WTC11 (cell line): ENCODE results near the gene TAF3. TPM values are rescaled to one million over a fixed set of nuclear protein-coding genes. Genes with fewer than 3 reads are reported as not detected.

Experiments used
- ARID4B ChIP-seq: sonication (generic); formaldehyde crosslinking; IDR thresholded peaks from 2 replicates; pipeline ENCODE4 v1.8.0; 2023; ENCODE audit warnings: missing genetic modification reagents, mild to moderate bottlenecking, borderline replicate concordance
- CBFB ChIP-seq: sonication (generic); formaldehyde crosslinking; IDR thresholded peaks from 2 replicates; pipeline ENCODE4 v1.8.1; 2022; ENCODE audit warnings: mild to moderate bottlenecking, low read depth, missing genetic modification reagents
- CREB1 ChIP-seq: sonication (generic); formaldehyde crosslinking; IDR thresholded peaks from 2 replicates; pipeline ENCODE4 v1.8.0; 2023; ENCODE audit warnings: mild to moderate bottlenecking, missing genetic modification reagents
- CTCF ChIP-seq: fragments of 200-600 bp; IDR thresholded peaks from 2 replicates; pipeline ENCODE4 v1.8.0; 2022; ENCODE audit warnings: antibody characterized with exemption
- EMX1 ChIP-seq: fragments of 250-450 bp; sonication (Bioruptor Pico); IDR thresholded peaks from 2 replicates; pipeline ENCODE4 v1.8.0; 2021; ENCODE audit warnings: mild to moderate bottlenecking
- FOXJ3 ChIP-seq: sonication (generic); formaldehyde crosslinking; IDR thresholded peaks from 2 replicates; pipeline ENCODE4 v1.9.0; 2021; ENCODE audit warnings: missing genetic modification reagents, mild to moderate bottlenecking, borderline replicate concordance
- JAZF1 ChIP-seq: fragments of 250-450 bp; sonication (Bioruptor Pico); IDR thresholded peaks from 2 replicates; pipeline ENCODE4 v1.9.0; 2021; ENCODE audit warnings: moderate library complexity, mild to moderate bottlenecking, inconsistent platforms
- JUN ChIP-seq: sonication (generic); formaldehyde crosslinking; IDR thresholded peaks from 2 replicates; pipeline ENCODE4 v1.8.0; 2023; ENCODE audit warnings: mild to moderate bottlenecking, missing genetic modification reagents
- KAT7 ChIP-seq: sonication (generic); formaldehyde crosslinking; IDR thresholded peaks from 2 replicates; pipeline ENCODE4 v1.8.1; 2023; ENCODE audit warnings: missing genetic modification reagents, mild to moderate bottlenecking, borderline replicate concordance
- MAX ChIP-seq: sonication (generic); formaldehyde crosslinking; IDR thresholded peaks from 2 replicates; pipeline ENCODE4 v1.8.0; 2022; ENCODE audit warnings: mild to moderate bottlenecking, missing genetic modification reagents
- MLX ChIP-seq: sonication (generic); formaldehyde crosslinking; IDR thresholded peaks from 2 replicates; pipeline ENCODE4 v1.8.1; 2023; ENCODE audit warnings: mild to moderate bottlenecking, missing genetic modification reagents, moderate library complexity
- NR3C1 ChIP-seq: sonication (generic); formaldehyde crosslinking; conservative IDR thresholded peaks from 2 replicates; pipeline ENCODE4 v1.8.1; 2023; ENCODE audit warnings: low read depth, mild to moderate bottlenecking, missing genetic modification reagents
- PRDM15 ChIP-seq: sonication (generic); formaldehyde crosslinking; IDR thresholded peaks from 2 replicates; pipeline ENCODE4 v1.8.0; 2022; ENCODE audit warnings: missing genetic modification reagents
- RORB ChIP-seq: fragments of 250-450 bp; sonication (Bioruptor Pico); IDR thresholded peaks from 2 replicates; pipeline ENCODE4 v1.9.0; 2021; ENCODE audit warnings: mild to moderate bottlenecking
- SOX15 ChIP-seq: fragments of 250-450 bp; sonication (Bioruptor Pico); IDR thresholded peaks from 2 replicates; pipeline ENCODE4 v1.9.0; 2021; ENCODE audit warnings: mild to moderate bottlenecking
- SP1 ChIP-seq: sonication (generic); formaldehyde crosslinking; conservative IDR thresholded peaks from 2 replicates; pipeline ENCODE4 v1.8.1; 2022; ENCODE audit warnings: missing genetic modification reagents
- TEAD1 ChIP-seq: sonication (generic); formaldehyde crosslinking; IDR thresholded peaks from 2 replicates; pipeline ENCODE4 v1.8.0; 2022; ENCODE audit warnings: mild to moderate bottlenecking, missing genetic modification reagents
- USF1 ChIP-seq: sonication (generic); formaldehyde crosslinking; IDR thresholded peaks from 2 replicates; pipeline ENCODE4 v1.8.0; 2022; ENCODE audit warnings: mild to moderate bottlenecking, missing genetic modification reagents
- ZBTB21 ChIP-seq: sonication (generic); formaldehyde crosslinking; IDR thresholded peaks from 2 replicates; pipeline ENCODE4 v1.8.1; 2023; ENCODE audit warnings: mild to moderate bottlenecking, missing genetic modification reagents, borderline replicate concordance
- ZBTB43 ChIP-seq: sonication (generic); formaldehyde crosslinking; IDR thresholded peaks from 2 replicates; pipeline ENCODE4 v1.8.1; 2023; ENCODE audit warnings: mild to moderate bottlenecking, missing genetic modification reagents
- ZNF396 ChIP-seq: fragments of 250-450 bp; sonication (Bioruptor Pico); IDR thresholded peaks from 2 replicates; pipeline ENCODE4 v1.8.0; 2021; ENCODE audit warnings: mild to moderate bottlenecking, moderate library complexity, borderline replicate concordance
- total RNA-seq: library from RNA; stranded (reverse); gene quantifications from 3 replicates; pipeline ENCODE4 v1.2.3, GENCODE V29; 2021
- TF ChIP-seq, protein P1 (sequence below): sonication (generic); formaldehyde crosslinking; IDR thresholded peaks from 2 replicates; pipeline ENCODE4 v1.8.1; 2023; ENCODE audit warnings: mild to moderate bottlenecking, missing genetic modification reagents, moderate library complexity
- TF ChIP-seq, protein P2 (sequence below): sonication (generic); formaldehyde crosslinking; IDR thresholded peaks from 2 replicates; pipeline ENCODE4 v1.8.1; 2022; ENCODE audit warnings: low read depth, mild to moderate bottlenecking, moderate library complexity, missing genetic modification reagents, borderline replicate concordance

Gene TAF3
- total RNA-seq, 1 experiment from 2014 or later = 8.9 TPM

DNA sequence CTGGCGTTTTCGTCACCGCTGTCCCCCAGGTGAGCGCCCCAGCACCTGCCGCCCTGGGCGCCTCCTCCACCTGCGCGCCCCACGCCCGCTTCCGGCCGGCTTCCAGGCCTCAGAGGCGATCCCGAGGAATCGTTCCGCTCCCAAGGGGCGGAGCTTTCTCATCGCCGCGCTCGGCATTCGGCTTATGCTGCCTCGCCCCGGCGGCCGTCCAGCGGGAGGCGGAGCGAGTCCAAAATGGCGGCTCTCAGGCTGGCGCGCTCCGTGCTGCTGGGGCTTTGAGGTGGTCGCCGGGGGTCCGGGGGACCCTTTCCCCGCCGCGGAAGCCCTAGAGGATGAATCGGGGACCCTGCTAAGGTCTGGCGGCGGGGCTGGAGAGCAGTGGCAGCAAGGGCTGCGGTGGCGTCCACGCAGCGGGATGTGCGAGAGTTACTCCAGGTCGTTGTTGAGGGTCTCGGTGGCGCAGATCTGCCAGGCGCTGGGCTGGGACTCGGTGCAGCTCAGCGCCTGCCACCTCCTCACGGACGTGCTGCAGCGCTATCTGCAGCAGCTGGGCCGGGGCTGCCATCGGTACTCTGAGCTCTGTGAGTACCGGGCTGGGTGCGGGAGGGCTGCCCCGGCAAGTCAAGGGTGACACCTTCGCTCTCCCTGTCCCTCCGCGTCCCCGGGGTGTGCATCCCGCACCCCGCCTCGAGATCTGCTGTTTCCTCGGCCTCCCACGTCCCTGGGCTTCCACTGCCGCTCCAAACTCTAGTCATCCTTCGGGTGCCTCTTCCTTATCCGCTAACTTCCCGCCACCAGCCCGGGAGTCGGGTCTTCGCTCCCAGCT, at the start of gene TAF3 (continued):
- TF ChIP-seq ARID4B (peak; percentile 64; the same call in 1 of the 2 replicates), RORB (CRISPR knock-in tag) (no peak), MAX (CRISPR knock-in tag) (peak; percentile 94), FOXJ3 (CRISPR knock-in tag) (no peak), CREB1 (CRISPR knock-in tag) (peak; percentile 47; the same call in 1 of the 2 replicates), SOX15 (no peak), EMX1 (no peak), MLX (no peak), ZBTB21 (CRISPR knock-in tag) (peak; percentile 55; the same call in 1 of the 2 replicates), USF1 (CRISPR knock-in tag) (peak; percentile 53; the same call in 1 of the 2 replicates), ZBTB43 (CRISPR knock-in tag) (no peak), ZNF396 (CRISPR knock-in tag) (no peak), JUN (no peak), NR3C1 (CRISPR knock-in tag) (no peak), TEAD1 (CRISPR knock-in tag) (peak; percentile 78; the same call in 1 of the 2 replicates), JAZF1 (CRISPR knock-in tag) (no peak), SP1 (CRISPR knock-in tag) (peak; percentile 98), KAT7 (CRISPR knock-in tag) (no peak), CBFB (CRISPR knock-in tag) (peak; percentile 88; the same call in 1 of the 2 replicates), PRDM15 (CRISPR knock-in tag) (no peak), CTCF (no peak)
- TF ChIP-seq, protein P1, sequence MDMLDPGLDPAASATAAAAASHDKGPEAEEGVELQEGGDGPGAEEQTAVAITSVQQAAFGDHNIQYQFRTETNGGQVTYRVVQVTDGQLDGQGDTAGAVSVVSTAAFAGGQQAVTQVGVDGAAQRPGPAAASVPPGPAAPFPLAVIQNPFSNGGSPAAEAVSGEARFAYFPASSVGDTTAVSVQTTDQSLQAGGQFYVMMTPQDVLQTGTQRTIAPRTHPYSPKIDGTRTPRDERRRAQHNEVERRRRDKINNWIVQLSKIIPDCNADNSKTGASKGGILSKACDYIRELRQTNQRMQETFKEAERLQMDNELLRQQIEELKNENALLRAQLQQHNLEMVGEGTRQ (CRISPR knock-in tag) = 0 out of 2 replicates have a peak, but pooled peaks have one; percentile 14
- TF ChIP-seq, protein P2, sequence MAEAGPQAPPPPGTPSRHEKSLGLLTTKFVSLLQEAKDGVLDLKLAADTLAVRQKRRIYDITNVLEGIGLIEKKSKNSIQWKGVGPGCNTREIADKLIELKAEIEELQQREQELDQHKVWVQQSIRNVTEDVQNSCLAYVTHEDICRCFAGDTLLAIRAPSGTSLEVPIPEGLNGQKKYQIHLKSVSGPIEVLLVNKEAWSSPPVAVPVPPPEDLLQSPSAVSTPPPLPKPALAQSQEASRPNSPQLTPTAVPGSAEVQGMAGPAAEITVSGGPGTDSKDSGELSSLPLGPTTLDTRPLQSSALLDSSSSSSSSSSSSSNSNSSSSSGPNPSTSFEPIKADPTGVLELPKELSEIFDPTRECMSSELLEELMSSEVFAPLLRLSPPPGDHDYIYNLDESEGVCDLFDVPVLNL (CRISPR knock-in tag) = 0 out of 2 replicates have a peak, but pooled peaks have one; percentile 52
